ACHN (cell line): ENCODE results near the gene LYRM2.

Source experiments
- DNase-seq: peaks from one replicate; pipeline ENCODE4 v3.0.0-alpha.2; 2015
- in situ Hi-C: cut with HindIII; loops from 2 replicates; pipeline ENCODE4 v1.10.0; 2017; ENCODE audit warnings: low sequenced_read_pairs, low pct_ligation_motif_present, low pct_unique_long_range_greater_than_20kb

The LYRM2 gene

DNA sequence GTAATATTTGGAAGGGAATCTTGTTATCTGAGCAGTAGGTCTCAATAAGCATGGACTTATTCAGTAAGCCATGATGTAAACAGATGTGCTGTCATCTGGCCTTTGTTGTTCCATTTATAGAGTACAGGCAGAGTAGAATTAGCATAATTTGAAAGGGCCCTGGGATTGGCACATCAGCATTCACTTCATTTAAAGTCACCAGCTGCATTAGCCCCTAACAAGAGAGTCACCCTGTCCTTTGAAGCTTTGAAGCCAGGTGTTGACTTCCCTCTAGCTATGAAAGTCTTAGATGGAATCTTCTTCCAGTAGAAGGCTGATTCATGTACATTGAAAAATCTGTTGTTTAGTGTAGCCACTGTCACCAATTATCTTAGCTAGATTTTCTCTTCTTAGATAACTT is 109.7 kb downstream of the LYRM2 start:
- DNase-seq: no peak
- in situ Hi-C loops: no loop called here

DNA sequence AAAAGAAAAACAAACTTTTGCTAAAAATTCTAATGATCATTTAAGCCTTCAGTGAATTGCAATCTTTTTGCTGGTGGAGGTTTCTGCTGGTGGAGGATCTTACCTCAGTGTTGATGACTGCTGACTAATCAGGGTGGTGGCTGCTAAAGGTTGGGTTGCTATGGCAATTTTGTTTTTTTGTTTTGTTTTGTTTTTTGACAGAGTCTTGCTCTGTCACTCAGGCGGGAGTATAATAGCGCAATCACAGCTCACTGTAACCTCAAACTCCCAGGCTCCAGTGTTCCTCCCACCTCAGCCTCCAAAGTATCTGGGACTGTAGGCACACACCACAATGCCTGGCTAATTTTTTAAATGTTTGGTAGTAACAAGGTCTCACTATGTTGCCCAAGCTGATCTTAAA is 110.9 kb downstream of the LYRM2 start:
- DNase-seq: no peak
- in situ Hi-C loops: no loop called here

DNA sequence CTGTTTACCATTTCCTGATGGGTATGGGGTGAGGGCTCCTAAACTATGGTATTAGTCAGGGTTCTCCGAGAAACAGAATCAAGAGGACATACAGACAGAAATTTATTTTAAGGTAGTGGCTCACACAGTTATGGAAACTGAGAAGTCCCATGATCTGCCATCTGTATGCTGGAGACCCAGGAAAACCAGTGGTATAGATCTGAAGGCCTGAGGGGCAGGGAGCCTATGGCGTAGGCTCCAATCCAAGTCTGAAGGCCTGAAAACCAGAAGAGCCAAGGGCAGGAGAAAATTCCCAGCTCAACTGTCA is 112.0 kb downstream of the LYRM2 start:
- in situ Hi-C loops: no loop called here
- no peak for DNase-seq

DNA sequence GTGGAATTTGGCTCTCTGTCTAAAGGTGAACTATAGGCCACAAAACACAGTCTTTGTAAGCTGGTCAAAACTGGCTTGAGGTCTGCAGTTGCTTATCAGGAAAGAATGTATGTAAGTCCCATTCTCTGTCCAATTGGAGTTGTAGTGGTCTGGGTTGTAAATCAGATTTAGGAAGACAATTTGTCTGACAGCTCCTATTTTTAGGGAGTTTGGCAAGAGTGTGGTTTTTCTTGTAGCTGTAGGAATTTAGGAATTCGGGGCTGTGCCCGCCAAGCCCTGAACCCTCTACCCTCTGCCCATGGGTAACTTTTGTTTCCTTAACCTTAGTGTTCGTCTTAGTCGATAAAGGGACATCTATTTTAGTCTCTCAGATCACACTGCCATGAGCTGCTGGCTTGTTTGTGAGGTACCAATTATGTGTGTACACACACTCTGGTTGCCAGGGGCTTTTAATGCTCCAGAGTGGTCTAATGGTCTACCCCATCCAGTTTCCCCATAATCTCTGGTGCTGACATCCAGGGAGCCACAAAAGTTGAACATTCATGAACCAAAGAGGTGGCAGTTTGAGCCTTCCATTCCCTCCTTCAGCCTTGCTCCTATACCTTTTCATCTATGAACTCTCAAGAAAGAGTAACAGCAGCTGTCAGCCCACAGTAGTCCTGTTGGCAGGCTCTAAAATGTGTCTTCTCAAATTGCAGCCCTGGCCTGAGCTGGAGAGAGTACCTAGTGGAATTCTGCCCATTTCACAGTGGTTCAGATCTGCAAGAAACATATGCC is 112.6 kb downstream of the LYRM2 start:
- in situ Hi-C loops: no loop called here
- no peak for DNase-seq

DNA sequence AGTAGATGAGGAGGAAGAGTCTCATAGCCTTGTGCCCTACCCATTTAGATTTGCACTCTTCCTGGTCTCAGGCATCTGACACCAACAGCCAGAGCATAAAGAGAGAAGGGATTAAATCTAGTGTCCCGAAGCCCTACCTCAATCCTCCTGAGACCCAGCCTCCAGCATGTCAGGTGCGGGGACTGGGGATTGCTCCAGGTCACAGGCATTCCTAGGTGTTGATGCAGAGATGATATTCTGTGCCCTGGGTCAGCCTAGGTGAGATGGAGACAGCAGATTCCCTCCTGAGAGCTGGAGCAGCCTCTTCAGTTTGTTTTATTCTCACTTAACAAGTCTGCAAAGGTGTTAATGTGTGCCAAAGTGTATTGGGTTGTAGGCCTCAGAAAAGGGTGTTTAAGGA is 115.8 kb downstream of the LYRM2 start:
- no peak for DNase-seq
- in situ Hi-C loops: no loop called here

DNA sequence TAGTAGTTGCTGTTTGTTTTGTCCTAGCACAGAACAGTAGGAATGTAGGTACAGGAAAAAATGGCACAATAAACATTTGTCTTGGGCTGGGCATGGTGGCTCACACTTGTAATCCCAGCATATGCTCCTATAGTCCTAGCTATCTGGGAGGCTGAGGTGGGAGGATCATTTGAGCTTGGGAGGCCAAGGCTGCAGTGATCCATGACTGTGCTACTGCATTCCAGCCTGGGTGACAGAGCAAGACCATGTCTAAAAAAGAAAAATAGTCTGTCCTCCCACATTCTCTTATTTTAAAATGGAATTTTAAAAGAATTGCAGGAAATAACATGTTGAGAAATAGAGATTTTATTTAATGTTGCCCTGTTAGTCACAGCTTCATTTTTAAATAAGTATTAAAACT is 117.8 kb downstream of the LYRM2 start:
- in situ Hi-C loops: no loop called here
- DNase-seq: no peak

DNA sequence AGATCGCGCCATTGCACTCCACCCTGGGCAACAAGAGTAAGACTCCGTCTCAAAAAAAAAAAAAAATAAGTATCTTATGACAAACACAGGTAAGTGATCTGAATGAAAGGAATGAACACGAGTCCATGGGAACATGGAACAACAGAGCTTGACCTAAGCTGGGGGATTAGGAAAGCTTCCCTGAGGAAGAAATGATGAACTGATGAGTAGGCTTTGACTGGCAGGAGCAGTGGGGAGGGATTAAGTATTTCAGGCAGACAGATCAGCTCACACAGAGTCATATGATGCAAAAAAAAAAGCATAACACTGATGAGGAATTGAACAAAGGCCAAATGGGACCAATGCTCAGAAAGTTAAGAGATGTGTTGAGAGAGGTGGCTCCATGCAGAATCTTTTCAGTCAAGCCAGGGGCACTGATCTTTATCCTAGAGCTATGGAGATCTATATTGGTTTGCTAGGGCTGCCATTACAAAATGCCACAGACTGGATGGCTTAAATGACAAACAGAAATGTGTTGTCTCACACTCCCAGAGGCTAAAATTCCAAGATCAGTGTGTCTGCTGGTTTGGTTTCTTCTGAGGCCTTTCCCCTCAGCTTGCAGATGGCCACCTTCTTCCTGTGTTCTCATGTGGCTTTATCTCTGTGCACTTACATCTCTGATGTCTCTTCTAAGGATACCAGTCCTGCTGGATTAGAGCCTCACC is 120.0 kb downstream of the LYRM2 start:
- DNase-seq: no peak
- in situ Hi-C loops: no loop called here
